Type B pancreatic cell (in vitro differentiated cells): Measurements from ENCODE around the gene GBF1. TPM values are rescaled to one million over a fixed set of nuclear protein-coding genes. Genes with fewer than 3 reads are reported as not detected.

Experiments
- DNase-seq: peaks from one replicate; pipeline ENCODE4 v3.0.0; 2021; ENCODE audit warnings: mixed read lengths; ENCODE audit not compliant: unreplicated experiment; ENCODE audit errors: extremely low spot score
- H3K27ac Mint-ChIP-seq: 2 replicates; pipeline ENCODE4 v1.8.0; 2021; ENCODE audit warnings: mild to moderate bottlenecking, mixed read lengths
- H3K27me3 Mint-ChIP-seq: 2 replicates; pipeline ENCODE4 v1.8.0; 2021; ENCODE audit warnings: mixed read lengths
- H3K36me3 Mint-ChIP-seq: 2 replicates; pipeline ENCODE4 v1.8.0; 2021; ENCODE audit warnings: mixed read lengths
- H3K4me1 Mint-ChIP-seq: one replicate; pipeline ENCODE4 v1.8.0; 2021; ENCODE audit warnings: mixed read lengths; ENCODE audit not compliant: unreplicated experiment
- H3K4me3 Mint-ChIP-seq: 2 replicates; pipeline ENCODE4 v1.8.0; 2021; ENCODE audit warnings: mild to moderate bottlenecking, mixed read lengths
- H3K9me3 Mint-ChIP-seq: 2 replicates; pipeline ENCODE4 v1.8.0; 2021; ENCODE audit warnings: mixed read lengths
- total RNA-seq: library from RNA; stranded (reverse); gene quantifications from 2 replicates; pipeline ENCODE4 v1.2.1, GENCODE V29; 2021; ENCODE audit warnings: low replicate concordance
- TF ChIP-seq, protein P1 (sequence below): fragments of 200-600 bp; sonication (generic); conservative IDR thresholded peaks from 2 replicates; pipeline ENCODE4 v1.5.0; 2021; ENCODE audit warnings: antibody characterized with exemption, mild to moderate bottlenecking

The GBF1 gene
- total RNA-seq, 1 donor from 2014 or later = 48.7 TPM

DNA sequence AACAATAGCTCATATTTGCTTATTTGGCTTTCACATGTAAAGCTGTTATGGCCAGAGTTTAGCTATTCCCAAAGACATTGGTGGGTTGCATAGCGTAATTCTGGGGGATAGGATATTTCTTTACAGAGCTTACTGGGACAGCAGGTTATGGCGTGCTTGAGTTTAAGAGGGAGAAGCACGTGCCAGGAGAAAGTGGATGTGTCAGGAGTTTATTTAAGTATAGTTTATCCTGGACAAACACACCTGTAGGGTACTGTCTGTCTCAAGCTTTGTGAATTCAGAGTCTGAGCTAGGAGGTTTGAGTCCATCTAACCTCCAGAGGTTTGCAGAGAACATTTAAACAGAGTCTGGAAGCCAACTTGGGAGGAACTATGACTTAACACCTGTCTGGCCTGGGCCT, 21.3 kb downstream of the GBF1 start:
- H3K9me3 Mint-ChIP-seq = no peaks in the 10 kb centered on the region
- H3K27ac Mint-ChIP-seq = no peak overlapping the region
- TF ChIP-seq, protein P1, sequence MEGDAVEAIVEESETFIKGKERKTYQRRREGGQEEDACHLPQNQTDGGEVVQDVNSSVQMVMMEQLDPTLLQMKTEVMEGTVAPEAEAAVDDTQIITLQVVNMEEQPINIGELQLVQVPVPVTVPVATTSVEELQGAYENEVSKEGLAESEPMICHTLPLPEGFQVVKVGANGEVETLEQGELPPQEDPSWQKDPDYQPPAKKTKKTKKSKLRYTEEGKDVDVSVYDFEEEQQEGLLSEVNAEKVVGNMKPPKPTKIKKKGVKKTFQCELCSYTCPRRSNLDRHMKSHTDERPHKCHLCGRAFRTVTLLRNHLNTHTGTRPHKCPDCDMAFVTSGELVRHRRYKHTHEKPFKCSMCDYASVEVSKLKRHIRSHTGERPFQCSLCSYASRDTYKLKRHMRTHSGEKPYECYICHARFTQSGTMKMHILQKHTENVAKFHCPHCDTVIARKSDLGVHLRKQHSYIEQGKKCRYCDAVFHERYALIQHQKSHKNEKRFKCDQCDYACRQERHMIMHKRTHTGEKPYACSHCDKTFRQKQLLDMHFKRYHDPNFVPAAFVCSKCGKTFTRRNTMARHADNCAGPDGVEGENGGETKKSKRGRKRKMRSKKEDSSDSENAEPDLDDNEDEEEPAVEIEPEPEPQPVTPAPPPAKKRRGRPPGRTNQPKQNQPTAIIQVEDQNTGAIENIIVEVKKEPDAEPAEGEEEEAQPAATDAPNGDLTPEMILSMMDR = no peak
- peaks cover 5% of the 10 kb centered on the region for H3K4me1 Mint-ChIP-seq
- H3K27me3 Mint-ChIP-seq = no peaks in the 10 kb centered on the region
- no peak for DNase-seq
- peaks cover 25% of the 10 kb centered on the region for H3K36me3 Mint-ChIP-seq
- H3K4me3 Mint-ChIP-seq = no peak overlapping the region

- H3K4me1 Mint-ChIP-seq = peaks cover 5% of the 10 kb centered on the region
- no peaks in the 10 kb centered on the region for H3K27me3 Mint-ChIP-seq
- H3K36me3 Mint-ChIP-seq = peaks cover 24% of the 10 kb centered on the region
- no peak overlapping the region for H3K27ac Mint-ChIP-seq
- TF ChIP-seq, protein P1 = no peak
- DNase-seq = no peak
- no peaks in the 10 kb centered on the region for H3K9me3 Mint-ChIP-seq
- no peak overlapping the region for H3K4me3 Mint-ChIP-seq
Observed at GRCh38 chr10:102267748-102268147, 22.4 kb downstream of the GBF1 start.

GRCh38 chr10:102268375-102268888, 23.1 kb downstream of the GBF1 start:
- H3K36me3 Mint-ChIP-seq = peaks cover 27% of the 10 kb centered on the region
- no peaks in the 10 kb centered on the region for H3K9me3 Mint-ChIP-seq
- H3K27me3 Mint-ChIP-seq = no peaks in the 10 kb centered on the region
- no peak overlapping the region for H3K27ac Mint-ChIP-seq
- DNase-seq = no peak
- no peak overlapping the region for H3K4me3 Mint-ChIP-seq
- peaks cover 7% of the 10 kb centered on the region for H3K4me1 Mint-ChIP-seq
- TF ChIP-seq, protein P1 = no peak

GRCh38 chr10:102269017-102269416, 23.7 kb downstream of the GBF1 start:
- Mint-ChIP-seq H3K9me3 (no peaks in the 10 kb centered on the region), H3K27me3 (no peaks in the 10 kb centered on the region), H3K36me3 (peaks cover 28% of the 10 kb centered on the region), H3K4me1 (peaks cover 8% of the 10 kb centered on the region), H3K4me3 (no peak overlapping the region), H3K27ac (no peak overlapping the region)
- DNase-seq = no peak
- TF ChIP-seq, protein P1 = no peak

DNA sequence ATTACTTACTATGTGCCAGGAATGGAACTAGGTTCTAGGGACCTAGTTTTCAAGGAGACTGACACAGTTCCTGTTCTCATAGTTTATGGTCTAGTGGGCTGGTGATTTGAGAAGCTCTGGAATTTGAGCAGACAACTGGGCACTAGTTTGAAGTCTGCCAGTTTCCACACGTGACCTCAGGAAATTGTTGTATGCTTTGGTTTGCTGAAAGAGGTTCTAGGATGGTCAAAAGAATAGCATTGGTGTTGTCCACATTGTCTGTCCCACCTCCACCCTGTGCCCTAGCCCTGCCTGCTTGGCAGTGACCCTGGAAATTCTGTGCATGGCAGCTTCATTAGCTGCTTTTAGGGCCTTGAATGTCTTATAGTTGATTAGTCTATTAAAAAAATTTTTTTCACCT, 28.7 kb downstream of the GBF1 start:
- Mint-ChIP-seq H3K4me1 (peaks cover 6% of the 10 kb centered on the region), H3K36me3 (peaks cover 14% of the 10 kb centered on the region), H3K27me3 (no peaks in the 10 kb centered on the region), H3K27ac (no peak overlapping the region), H3K9me3 (no peaks in the 10 kb centered on the region), H3K4me3 (no peak overlapping the region)
- DNase-seq = no peak
- TF ChIP-seq, protein P1 = no peak

- TF ChIP-seq, protein P1 = no peak
- H3K36me3 Mint-ChIP-seq = peaks cover 11% of the 10 kb centered on the region
- DNase-seq = no peak
- H3K27ac Mint-ChIP-seq = no peak overlapping the region
- no peaks in the 10 kb centered on the region for H3K9me3 Mint-ChIP-seq
- peaks cover 13% of the 10 kb centered on the region for H3K4me1 Mint-ChIP-seq
- no peaks in the 10 kb centered on the region for H3K27me3 Mint-ChIP-seq
- H3K4me3 Mint-ChIP-seq = no peak overlapping the region
Observed at GRCh38 chr10:102275343-102275742, 30.0 kb downstream of the GBF1 start.
